T-helper 2 cell treated with Interferon-gamma antibody and Interleukin-4, amounts not matched to agents 5 μg/mL and 100 μg/mL, for 36 hours (primary cell): ENCODE measurements around the gene SAPCD2.

ENCODE experiments used
- DNase-seq: peaks from one replicate; pipeline ENCODE4 v3.0.0; 2021; ENCODE audit warnings: low spot score
- H3K27ac Mint-ChIP-seq: one replicate; pipeline ENCODE4 v1.8.0; 2021; ENCODE audit warnings: mild to moderate bottlenecking, mixed read lengths
- H3K27me3 Mint-ChIP-seq: one replicate; pipeline ENCODE4 v1.8.0; 2021; ENCODE audit warnings: low read depth, mixed read lengths
- H3K36me3 Mint-ChIP-seq: one replicate; pipeline ENCODE4 v1.8.0; 2021; ENCODE audit warnings: low read depth, mixed read lengths
- H3K4me1 Mint-ChIP-seq: one replicate; pipeline ENCODE4 v1.8.0; 2021; ENCODE audit warnings: low read depth, mixed read lengths
- H3K4me3 Mint-ChIP-seq: one replicate; pipeline ENCODE4 v1.8.0; 2022; ENCODE audit warnings: mild to moderate bottlenecking, moderate library complexity, mixed read lengths
- H3K9me3 Mint-ChIP-seq: one replicate; pipeline ENCODE4 v1.8.0; 2021; ENCODE audit warnings: mixed read lengths

SAPCD2 gene

GRCh38 chr9:137055385-137056364, 14.7 kb downstream of the SAPCD2 start:
- Mint-ChIP-seq H3K36me3 (no peaks in the 10 kb centered on the region), H3K27ac (no peak overlapping the region), H3K27me3 (peaks cover 12% of the 10 kb centered on the region), H3K9me3 (no peaks in the 10 kb centered on the region), H3K4me1 (no peaks in the 10 kb centered on the region), H3K4me3 (no peak overlapping the region)
- DNase-seq: no peak

GRCh38 chr9:137054932-137055384, 15.4 kb downstream of the SAPCD2 start:
- Mint-ChIP-seq H3K27ac (no peak overlapping the region), H3K4me3 (no peak overlapping the region), H3K9me3 (no peaks in the 10 kb centered on the region), H3K27me3 (peaks cover 16% of the 10 kb centered on the region), H3K4me1 (no peaks in the 10 kb centered on the region), H3K36me3 (no peaks in the 10 kb centered on the region)
- no peak for DNase-seq

GRCh38 chr9:137053944-137054931, 16.1 kb downstream of the SAPCD2 start, which contains the start of gene ENTPD2:
TSS of gene ENTPD2 (minus strand) at chr9:137054061. CDS start at chr9:137053997, 64 bp downstream.
- H3K4me1 Mint-ChIP-seq: no peaks in the 10 kb centered on the region
- H3K9me3 Mint-ChIP-seq: no peaks in the 10 kb centered on the region
- no peak within 1 kb of the TSS for H3K27ac Mint-ChIP-seq
- peaks cover 23% of the 10 kb centered on the region for H3K27me3 Mint-ChIP-seq
- H3K4me3 Mint-ChIP-seq: no peak within 1 kb of the TSS
- H3K36me3 Mint-ChIP-seq: no peaks in the 10 kb centered on the region
- peak; percentile 48 for DNase-seq

- Mint-ChIP-seq H3K36me3 (no peaks in the 10 kb centered on the region), H3K4me3 (no peak overlapping the region), H3K9me3 (no peaks in the 10 kb centered on the region), H3K27ac (no peak overlapping the region), H3K4me1 (no peaks in the 10 kb centered on the region), H3K27me3 (peaks cover 23% of the 10 kb centered on the region)
- no peak for DNase-seq
Measured at GRCh38 chr9:137052998-137053943, 17.1 kb downstream of the SAPCD2 start.

- Mint-ChIP-seq H3K4me1 (no peaks in the 10 kb centered on the region), H3K36me3 (no peaks in the 10 kb centered on the region), H3K9me3 (no peaks in the 10 kb centered on the region), H3K27ac (no peak overlapping the region), H3K27me3 (peaks cover 32% of the 10 kb centered on the region), H3K4me3 (no peak overlapping the region)
- DNase-seq: no peak
Measured at GRCh38 chr9:137052293-137052692, 18.1 kb downstream of the SAPCD2 start.

- Mint-ChIP-seq H3K27ac (no peak overlapping the region), H3K4me1 (no peaks in the 10 kb centered on the region), H3K4me3 (no peak overlapping the region), H3K36me3 (no peaks in the 10 kb centered on the region), H3K27me3 (peaks cover 40% of the 10 kb centered on the region), H3K9me3 (no peaks in the 10 kb centered on the region)
- no peak for DNase-seq
Measured at GRCh38 chr9:137051145-137051724, 19.1 kb downstream of the SAPCD2 start.

- Mint-ChIP-seq H3K4me1 (no peaks in the 10 kb centered on the region), H3K36me3 (no peaks in the 10 kb centered on the region), H3K27ac (no peak overlapping the region), H3K27me3 (peaks cover 40% of the 10 kb centered on the region), H3K4me3 (no peak overlapping the region), H3K9me3 (no peaks in the 10 kb centered on the region)
- no peak for DNase-seq
Measured at GRCh38 chr9:137050570-137050969, 19.8 kb downstream of the SAPCD2 start.

GRCh38 chr9:137049544-137050449, 20.6 kb downstream of the SAPCD2 start:
- Mint-ChIP-seq H3K27ac (no peak overlapping the region), H3K36me3 (no peaks in the 10 kb centered on the region)
- no peak for DNase-seq

GRCh38 chr9:137048655-137049543, 21.5 kb downstream of the SAPCD2 start:
- Mint-ChIP-seq H3K4me1 (peaks cover 5% of the 10 kb centered on the region), H3K27me3 (peaks cover 55% of the 10 kb centered on the region), H3K36me3 (no peaks in the 10 kb centered on the region), H3K27ac (no peak overlapping the region), H3K9me3 (no peaks in the 10 kb centered on the region), H3K4me3 (no peak overlapping the region)
- DNase-seq: no peak

More at GRCh38 chr9:137049544-137050449, 20.6 kb downstream of the SAPCD2 start:
- no peak overlapping the region for H3K4me3 Mint-ChIP-seq
- H3K9me3 Mint-ChIP-seq: no peaks in the 10 kb centered on the region
- peaks cover 1% of the 10 kb centered on the region for H3K4me1 Mint-ChIP-seq
- H3K27me3 Mint-ChIP-seq: peaks cover 46% of the 10 kb centered on the region

GRCh38 chr9:137046088-137046787, 24.1 kb downstream of the SAPCD2 start, which contains the start of gene NPDC1:
TSS of gene NPDC1 (minus strand) at chr9:137046177. CDS start at chr9:137045989, 188 bp downstream.
- peak; percentile 77 for DNase-seq
- Mint-ChIP-seq H3K36me3 (no peaks in the 10 kb centered on the region), H3K27me3 (peaks cover 45% of the 10 kb centered on the region), H3K9me3 (no peaks in the 10 kb centered on the region), H3K4me1 (peaks cover 5% of the 10 kb centered on the region), H3K27ac (no peak within 1 kb of the TSS), H3K4me3 (peak within 1 kb of the TSS; percentile 48)
